Progenitor cell of endocrine pancreas (in vitro differentiated cells): Measurements from ENCODE around the gene DTNB. TPM values are rescaled to one million over a fixed set of nuclear protein-coding genes. Genes with fewer than 3 reads are reported as not detected.

Experiments
- DNase-seq: peaks from one replicate; pipeline ENCODE4 v3.0.0; 2021; ENCODE audit warnings: low spot score; ENCODE audit not compliant: unreplicated experiment
- H3K27ac Mint-ChIP-seq: 2 replicates; pipeline ENCODE4 v1.8.0; 2021; ENCODE audit warnings: mild to moderate bottlenecking, moderate library complexity, mixed read lengths
- H3K27me3 Mint-ChIP-seq: 2 replicates; pipeline ENCODE4 v1.8.0; 2021; ENCODE audit warnings: mixed read lengths
- H3K36me3 Mint-ChIP-seq: 2 replicates; pipeline ENCODE4 v1.8.0; 2022; ENCODE audit warnings: mixed read lengths; ENCODE audit not compliant: insufficient read depth
- H3K4me1 Mint-ChIP-seq: 2 replicates; pipeline ENCODE4 v1.8.0; 2021; ENCODE audit warnings: low read depth, mixed read lengths
- H3K4me3 Mint-ChIP-seq: 2 replicates; pipeline ENCODE4 v1.8.0; 2021; ENCODE audit warnings: low read depth, mild to moderate bottlenecking, moderate library complexity, mixed read lengths
- H3K9me3 Mint-ChIP-seq: 2 replicates; pipeline ENCODE4 v1.8.0; 2021; ENCODE audit warnings: low read depth, mixed read lengths
- CTCF ChIP-seq: fragments of 200-600 bp; sonication (generic); IDR thresholded peaks from one replicate; pipeline ENCODE4 v1.5.0; 2021; ENCODE audit warnings: antibody characterized with exemption, mild to moderate bottlenecking; ENCODE audit not compliant: unreplicated experiment
- total RNA-seq: library from RNA; stranded (reverse); gene quantifications from 2 replicates; pipeline ENCODE4 v1.2.1, GENCODE V29; 2021

DTNB gene
- total RNA-seq, 1 donor from 2014 or later: 29.3 TPM

- no peak for DNase-seq
- Mint-ChIP-seq H3K36me3 (no peaks in the 10 kb centered on the region), H3K4me3 (no peak overlapping the region), H3K27ac (no peak overlapping the region), H3K4me1 (peaks cover 16% of the 10 kb centered on the region), H3K9me3 (no peaks in the 10 kb centered on the region), H3K27me3 (no peaks in the 10 kb centered on the region)
- no peak for TF ChIP-seq CTCF
Measured at GRCh38 chr2:25401307-25402026, 271.9 kb downstream of the DTNB start.

- Mint-ChIP-seq H3K4me1 (peaks cover 16% of the 10 kb centered on the region), H3K9me3 (no peaks in the 10 kb centered on the region), H3K27me3 (no peaks in the 10 kb centered on the region), H3K27ac (peak overlapping the region; percentile 69), H3K4me3 (no peak overlapping the region), H3K36me3 (no peaks in the 10 kb centered on the region)
- no peak for DNase-seq
- TF ChIP-seq CTCF: no peak
Measured at GRCh38 chr2:25400576-25401216, 272.7 kb downstream of the DTNB start.

- no peaks in the 10 kb centered on the region for H3K36me3 Mint-ChIP-seq
- DNase-seq: no peak
- no peak for TF ChIP-seq CTCF
- H3K9me3 Mint-ChIP-seq: no peaks in the 10 kb centered on the region
- H3K4me1 Mint-ChIP-seq: peaks cover 16% of the 10 kb centered on the region
- no peak overlapping the region for H3K27ac Mint-ChIP-seq
- no peak overlapping the region for H3K4me3 Mint-ChIP-seq
- H3K27me3 Mint-ChIP-seq: no peaks in the 10 kb centered on the region
Measured at GRCh38 chr2:25400169-25400568, 273.2 kb downstream of the DTNB start.

- peaks cover 5% of the 10 kb centered on the region for H3K36me3 Mint-ChIP-seq
- TF ChIP-seq CTCF: no peak
- H3K9me3 Mint-ChIP-seq: peaks cover 4% of the 10 kb centered on the region
- H3K4me3 Mint-ChIP-seq: no peak overlapping the region
- H3K27ac Mint-ChIP-seq: no peak overlapping the region
- peaks cover 16% of the 10 kb centered on the region for H3K4me1 Mint-ChIP-seq
- DNase-seq: no peak
- no peaks in the 10 kb centered on the region for H3K27me3 Mint-ChIP-seq
Measured at GRCh38 chr2:25398534-25398933, 274.8 kb downstream of the DTNB start.

- H3K36me3 Mint-ChIP-seq: peaks cover 5% of the 10 kb centered on the region
- no peak for TF ChIP-seq CTCF
- no peak overlapping the region for H3K4me3 Mint-ChIP-seq
- DNase-seq: no peak
- H3K4me1 Mint-ChIP-seq: peaks cover 16% of the 10 kb centered on the region
- no peaks in the 10 kb centered on the region for H3K27me3 Mint-ChIP-seq
- no peak overlapping the region for H3K27ac Mint-ChIP-seq
- H3K9me3 Mint-ChIP-seq: peaks cover 4% of the 10 kb centered on the region
Measured at GRCh38 chr2:25397777-25398176, 275.6 kb downstream of the DTNB start.
